Activated CD4-positive, alpha-beta T cell treated with anti-CD3 and anti-CD28 coated beads, Interleukin-2, amount 50 U/mL, for 4 hours (primary cell): Measurements from ENCODE around the gene SPSB2.

Experiments
- DNase-seq, 2 experiments: peaks; one replicate each; pipeline ENCODE4 v3.0.0-alpha.2; 2020

Gene SPSB2

GRCh38 chr12:6829536-6830220, 43.4 kb downstream of the SPSB2 start:
- no peak for DNase-seq

- peak in 1 of 2 experiments; percentile 34 for DNase-seq
Measured at GRCh38 chr12:6828781-6829535, 44.1 kb downstream of the SPSB2 start.

GRCh38 chr12:6827982-6828780, 44.9 kb downstream of the SPSB2 start, which contains the start of gene P3H3:
Gene P3H3, plus strand, starts transcription at chr12:6828407. Its CDS starts 34 bp downstream, at chr12:6828441.
- no peak for DNase-seq

GRCh38 chr12:6827437-6827911, 45.6 kb downstream of the SPSB2 start:
- peak; percentile 43 to 48 for DNase-seq

GRCh38 chr12:6826734-6827436, 46.2 kb downstream of the SPSB2 start:
- no peak for DNase-seq

- no peak for DNase-seq
Measured at GRCh38 chr12:6826125-6826733, 46.9 kb downstream of the SPSB2 start.

GRCh38 chr12:6825398-6826124, 47.5 kb downstream of the SPSB2 start:
- DNase-seq = peak; percentile 77 to 83

- DNase-seq = no peak
Measured at GRCh38 chr12:6824901-6825381, 48.2 kb downstream of the SPSB2 start.

GRCh38 chr12:6824085-6824775, 48.9 kb downstream of the SPSB2 start:
- DNase-seq = no peak

GRCh38 chr12:6823182-6824084, 49.7 kb downstream of the SPSB2 start:
- no peak for DNase-seq

GRCh38 chr12:6822426-6823135, 50.5 kb downstream of the SPSB2 start:
- DNase-seq = no peak

GRCh38 chr12:6821591-6822425, 51.3 kb downstream of the SPSB2 start, which contains the start of gene GPR162:
Gene GPR162, plus strand, starts transcription at chr12:6821821. Its CDS starts 2,078 bp downstream, at chr12:6823899.
- DNase-seq = no peak
